GM12878 (cell line): ENCODE measurements around the gene EPHB1. TPM values are rescaled to one million over a fixed set of nuclear protein-coding genes. Genes with fewer than 3 reads are reported as not detected.
A peak's percentile ranks its signal among the peaks of the same experiment; 100 is the strongest.

Source experiments
- ATAC-seq: fragments of 200-7000 bp; cut with Tn5 transposase; 3 replicates; pipeline ENCODE4 v1.9.1; 2020; ENCODE audit warnings: mild to moderate bottlenecking, moderate library complexity
- BruUV-seq: library from RNA; stranded (reverse); fragments of 400-500 nt; replicated peaks from 2 replicates; lab custom pipeline; 2021; lab: Mats Ljungman, UMichigan
- CTCF ChIA-PET: fragments of 300-600 bp; sonication (Branson Sonifier 250); formaldehyde crosslinking; extraction: SDS; loops from one replicate; lab custom pipeline; 2021; ENCODE audit warnings: inconsistent platforms; lab: Yijun Ruan, JAX
- POLR2A ChIA-PET: fragments of 350-600 bp; formaldehyde crosslinking; extraction: SDS; loops from one replicate; lab custom pipeline; 2021; ENCODE audit warnings: inconsistent platforms; lab: Charles Lee
- RAD21 ChIA-PET: fragments of 300-600 bp; sonication (Branson Sonifier 250); formaldehyde crosslinking; loops from one replicate; lab custom pipeline; 2023; ENCODE audit warnings: antibody characterized with exemption; ENCODE audit not compliant: unreplicated experiment; lab: Charles Lee
- SMC1A ChIA-PET: fragments of 300-600 bp; sonication (Branson Sonifier 250); formaldehyde crosslinking; loops from one replicate; lab custom pipeline; 2023; ENCODE audit not compliant: unreplicated experiment, uncharacterized antibody; lab: Charles Lee
- DNase-seq: peaks from one replicate; pipeline ENCODE4 v3.0.0-alpha.2; 2011; ENCODE audit warnings: low read depth, low spot score
- FAIRE-seq: peaks from 3 replicates; lab custom pipeline; 2011; peaks lifted over from hg19 to GRCh38; lab: Jason Lieb, UNC
- H2AFZ ChIP-seq: 2 replicates; pipeline ENCODE4 v1.6.0; 2011; ENCODE audit warnings: low read depth, low read length, control low read depth; ENCODE audit not compliant: control insufficient read depth
- H3K27ac ChIP-seq: 2 replicates; pipeline ENCODE4 v1.5.1; 2011; ENCODE audit warnings: control low read depth; ENCODE audit not compliant: control insufficient read depth, insufficient read depth
- H3K27me3 ChIP-seq, 2 experiments: replicated peaks in 1 of 2; 2 replicates each; pipeline versions ENCODE4 v1.6.0 to v1.6.1; 2011; ENCODE audit warnings: low read length in 1 of 2; ENCODE audit not compliant: control insufficient read depth in 2 of 2, insufficient read depth in 2 of 2
- H3K36me3 ChIP-seq, 2 experiments: 2 replicates each; pipeline ENCODE4 v1.5.1; 2011; ENCODE audit warnings: low read length in 1 of 2; ENCODE audit not compliant: control insufficient read depth in 2 of 2, insufficient read depth in 2 of 2
- H3K4me1 ChIP-seq: 2 replicates; pipeline ENCODE4 v1.6.1; 2011; ENCODE audit warnings: mild to moderate bottlenecking, low read length, moderate library complexity, mixed read lengths; ENCODE audit not compliant: control insufficient read depth, insufficient read depth
- H3K4me2 ChIP-seq: 2 replicates; pipeline ENCODE4 v1.6.0; 2011; ENCODE audit warnings: control low read depth; ENCODE audit not compliant: control insufficient read depth, insufficient read depth
- H3K4me3 ChIP-seq: fragments of 200-600 bp; sonication (generic); 2 replicates; pipeline ENCODE4 v1.5.1; 2016
- H3K79me2 ChIP-seq: 2 replicates; pipeline ENCODE4 v1.6.0; 2011; ENCODE audit warnings: low read length; ENCODE audit not compliant: control insufficient read depth, insufficient read depth
- H3K9ac ChIP-seq: 2 replicates; pipeline ENCODE4 v1.8.0; 2011; ENCODE audit warnings: low read length, control low read depth, mixed read lengths; ENCODE audit not compliant: control insufficient read depth, insufficient read depth
- H3K9me3 ChIP-seq: replicated peaks from 3 replicates; pipeline ENCODE4 v1.5.1; 2011; ENCODE audit warnings: mild to moderate bottlenecking, low read length; ENCODE audit not compliant: control insufficient read depth, insufficient read depth
- H4K20me1 ChIP-seq: 2 replicates; pipeline ENCODE4 v1.6.0; 2011; ENCODE audit not compliant: control insufficient read depth, insufficient read depth
- BACH1 ChIP-seq: fragments of 450-650 bp; IDR thresholded peaks from 2 replicates; pipeline ENCODE4 v1.6.1; 2017; ENCODE audit warnings: mild to moderate bottlenecking, borderline replicate concordance
- KLF5 ChIP-seq: fragments of 450-650 bp; IDR thresholded peaks from 2 replicates; pipeline ENCODE4 v1.6.1; 2014; ENCODE audit warnings: mild to moderate bottlenecking; ENCODE audit not compliant: partially characterized antibody
- STAT3 ChIP-seq: IDR thresholded peaks from 2 replicates; pipeline ENCODE4 v1.6.1; 2011; ENCODE audit warnings: low read depth, low read length, improper control_type of control experiment
- WGBS: methylation state at CpG from one replicate; pipeline ENCODE4 v1.1.6; 2016; ENCODE audit warnings: low lambda C conversion rate; ENCODE audit not compliant: insufficient replicate concordance, insufficient coverage; ENCODE audit errors: missing lambda C conversion rate; 5-methylcytosine and 5-hydroxymethylcytosine counted together
- in situ Hi-C: fragments of 300-500 bp; cut with MboI; formaldehyde crosslinking; loops from 9 replicates; pipeline ENCODE4 v1.14.3; 2018; ENCODE audit warnings: mixed read lengths
- intact Hi-C: fragments of 100-400 bp; cut with micrococcal nuclease; formaldehyde crosslinking; loops from one replicate; pipeline ENCODE4 v1.14.2; 2022; ENCODE audit not compliant: unreplicated experiment
- polyA plus RNA-seq, 11 experiments: library from polyadenylated mRNA; depleted of rRNA in 4 of 11; unstranded in 6 of 11; stranded (reverse) in 5 of 11; fragments of >200 nt; fragmentation: Nextera tagmentation in 4 of 11; fragmentation: Illumina TruSeq in 1 of 11; extraction: Ambion mirVana in 4 of 11; extraction: Trizol in 1 of 11; gene quantifications; 1 replicate in 1 of 11; 2 replicates in 10 of 11; pipeline versions ENCODE4 v1.2.1 to v1.2.3, GENCODE V29; 2011 to 2016; ENCODE audit warnings: inconsistent platforms in 2 of 11, missing spikeins in 2 of 11, low read depth in 1 of 11
- total RNA-seq, 4 experiments: library from RNA; depleted of rRNA in 3 of 4; stranded (reverse); fragments of >200 nt in 3 of 4; fragmentation: Illumina TruSeq in 1 of 4; extraction: Trizol in 1 of 4; gene quantifications; 2 replicates each; pipeline versions ENCODE4 v1.2.1 to v1.2.3, GENCODE V29; 2013 to 2021
- TF ChIP-seq, protein P1 (sequence below): IDR thresholded peaks from 2 replicates; pipeline ENCODE4 v1.6.1; 2012; ENCODE audit warnings: mild to moderate bottlenecking, low read depth, low read length

EPHB1 gene
- total and polyA plus RNA-seq, 10 of the 15 experiments (the other 5 are each of a cell fraction or from before 2014, with no cell fraction given): 0.33 to 23.8 (median 1.2) TPM

GRCh38 chr3:135106445-135106844, 311.4 kb downstream of the EPHB1 start:
- ChIA-PET POLR2A (no interaction called here), SMC1A (interaction anchor here (0.7 to 1.1 kb wide), 2 partner anchors 8 to 13 kb away, joined by 3 read pairs; no protein-coding TSS in a partner anchor), RAD21 (no interaction called here), CTCF (no interaction called here)
- no peaks in the 10 kb centered on the region for H3K4me1 ChIP-seq
- H3K9ac ChIP-seq: no peak overlapping the region
- DNase-seq (no peak), ATAC-seq (no peak), FAIRE-seq (no peak)
- H3K4me2 ChIP-seq: no peak overlapping the region
- H3K79me2 ChIP-seq: no peaks in the 10 kb centered on the region
- H3K27ac ChIP-seq: no peak overlapping the region
- intact Hi-C loops: no loop called here
- H3K9me3 ChIP-seq: no peaks in the 10 kb centered on the region
- H2AFZ ChIP-seq: no peak overlapping the region
- H3K4me3 ChIP-seq: no peak overlapping the region
- WGBS: 93% methylated on average over 8 of the region's 8 CpGs
- H3K36me3 ChIP-seq: peaks cover 0 to 1% of the 10 kb centered on the region in 2 experiments; a peak in 2 of 4 replicates
- H3K27me3 ChIP-seq: no peaks in the 10 kb centered on the region
- H4K20me1 ChIP-seq: no peaks in the 10 kb centered on the region
- no TSS peak for BruUV-seq
- in situ Hi-C loops: no loop called here
- TF ChIP-seq STAT3: no peak
- no peak for TF ChIP-seq KLF5
- TF ChIP-seq, protein P1, sequence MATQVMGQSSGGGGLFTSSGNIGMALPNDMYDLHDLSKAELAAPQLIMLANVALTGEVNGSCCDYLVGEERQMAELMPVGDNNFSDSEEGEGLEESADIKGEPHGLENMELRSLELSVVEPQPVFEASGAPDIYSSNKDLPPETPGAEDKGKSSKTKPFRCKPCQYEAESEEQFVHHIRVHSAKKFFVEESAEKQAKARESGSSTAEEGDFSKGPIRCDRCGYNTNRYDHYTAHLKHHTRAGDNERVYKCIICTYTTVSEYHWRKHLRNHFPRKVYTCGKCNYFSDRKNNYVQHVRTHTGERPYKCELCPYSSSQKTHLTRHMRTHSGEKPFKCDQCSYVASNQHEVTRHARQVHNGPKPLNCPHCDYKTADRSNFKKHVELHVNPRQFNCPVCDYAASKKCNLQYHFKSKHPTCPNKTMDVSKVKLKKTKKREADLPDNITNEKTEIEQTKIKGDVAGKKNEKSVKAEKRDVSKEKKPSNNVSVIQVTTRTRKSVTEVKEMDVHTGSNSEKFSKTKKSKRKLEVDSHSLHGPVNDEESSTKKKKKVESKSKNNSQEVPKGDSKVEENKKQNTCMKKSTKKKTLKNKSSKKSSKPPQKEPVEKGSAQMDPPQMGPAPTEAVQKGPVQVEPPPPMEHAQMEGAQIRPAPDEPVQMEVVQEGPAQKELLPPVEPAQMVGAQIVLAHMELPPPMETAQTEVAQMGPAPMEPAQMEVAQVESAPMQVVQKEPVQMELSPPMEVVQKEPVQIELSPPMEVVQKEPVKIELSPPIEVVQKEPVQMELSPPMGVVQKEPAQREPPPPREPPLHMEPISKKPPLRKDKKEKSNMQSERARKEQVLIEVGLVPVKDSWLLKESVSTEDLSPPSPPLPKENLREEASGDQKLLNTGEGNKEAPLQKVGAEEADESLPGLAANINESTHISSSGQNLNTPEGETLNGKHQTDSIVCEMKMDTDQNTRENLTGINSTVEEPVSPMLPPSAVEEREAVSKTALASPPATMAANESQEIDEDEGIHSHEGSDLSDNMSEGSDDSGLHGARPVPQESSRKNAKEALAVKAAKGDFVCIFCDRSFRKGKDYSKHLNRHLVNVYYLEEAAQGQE: peak; percentile 90
- no peak for TF ChIP-seq BACH1
